GM21381 (cell line): ENCODE results near the gene MYO5C.
"Not testable (repeated sequence)": the region's sequence is repeated elsewhere in the genome, so short reads cannot be mapped to it uniquely, and the experiment has no call there.

ENCODE experiments used
- ATAC-seq: cut with Tn5 transposase; IDR thresholded peaks from one replicate; pipeline ENCODE4 v1.9.1; 2021; ENCODE audit warnings: mild to moderate bottlenecking, moderate library complexity; ENCODE audit not compliant: unreplicated experiment

The MYO5C gene

DNA sequence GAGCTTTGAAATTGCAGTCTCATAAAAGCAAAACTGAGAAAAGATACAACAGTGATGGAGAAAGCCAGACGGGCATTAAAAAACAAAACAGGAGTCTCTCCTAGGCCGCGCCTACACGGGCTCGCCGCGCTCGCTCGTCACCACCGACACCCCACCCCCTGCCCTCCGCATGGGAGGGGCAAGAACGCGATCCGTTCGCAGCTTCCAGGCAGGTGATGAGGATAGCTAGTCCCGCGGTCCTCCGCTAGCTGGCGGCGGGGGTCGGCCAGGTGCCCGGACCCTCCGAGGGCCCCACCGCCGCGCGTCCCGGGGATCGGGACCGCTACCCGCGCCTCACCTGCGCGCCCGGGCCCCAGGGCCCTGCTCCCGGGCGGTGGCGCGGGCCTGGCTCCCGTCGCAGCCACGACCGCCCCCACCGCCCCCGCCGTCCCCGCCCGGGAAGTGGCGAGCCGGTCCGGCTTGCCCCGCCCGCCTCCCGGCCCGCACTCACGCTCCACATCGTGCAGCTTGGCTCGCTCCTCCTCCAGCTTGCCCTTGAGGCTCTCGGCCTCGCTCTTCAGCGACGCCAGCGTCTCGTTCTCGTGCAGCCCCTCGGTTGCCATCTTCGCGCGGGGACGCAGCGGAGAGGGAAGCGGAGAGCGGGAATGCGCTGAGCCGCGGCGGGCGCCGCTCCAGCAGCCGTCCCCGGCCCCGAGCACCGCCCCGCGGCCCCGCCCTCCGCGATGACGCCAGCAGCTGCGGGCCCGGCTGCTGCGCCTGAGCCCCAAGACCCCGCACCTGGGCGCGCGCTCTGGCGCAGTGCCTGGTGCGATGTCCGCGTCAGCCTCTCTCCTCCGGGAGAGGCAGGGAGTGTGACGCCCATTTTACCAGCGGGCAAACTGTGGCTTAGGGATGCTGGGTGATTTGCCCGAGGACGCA lies 116.1 kb downstream of the MYO5C start:
- peak; percentile 85 for ATAC-seq

- ATAC-seq = no peak
Observed at GRCh38 chr15:52178765-52179164, 116.8 kb downstream of the MYO5C start.

DNA sequence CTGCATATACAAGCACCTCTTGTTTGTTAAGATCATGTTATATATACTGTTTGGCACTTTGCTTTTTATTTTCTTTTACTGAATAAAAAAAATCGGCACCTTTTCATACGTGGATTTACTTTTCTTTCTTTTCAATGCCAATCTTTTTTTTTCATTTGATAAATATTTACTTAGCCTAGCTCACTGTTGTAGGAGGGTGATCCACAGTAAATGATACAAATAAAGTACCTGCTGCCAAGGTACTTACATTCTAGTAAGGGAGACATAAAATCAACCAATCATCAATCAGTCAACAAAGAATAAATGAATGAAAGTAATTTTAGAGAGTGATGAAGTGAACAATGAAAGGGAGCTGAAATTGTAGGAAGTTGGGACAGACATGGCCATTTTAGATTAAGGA lies 122.7 kb downstream of the MYO5C start:
- no peak for ATAC-seq

- ATAC-seq = no peak
Observed at GRCh38 chr15:52171807-52172206, 123.8 kb downstream of the MYO5C start.

DNA sequence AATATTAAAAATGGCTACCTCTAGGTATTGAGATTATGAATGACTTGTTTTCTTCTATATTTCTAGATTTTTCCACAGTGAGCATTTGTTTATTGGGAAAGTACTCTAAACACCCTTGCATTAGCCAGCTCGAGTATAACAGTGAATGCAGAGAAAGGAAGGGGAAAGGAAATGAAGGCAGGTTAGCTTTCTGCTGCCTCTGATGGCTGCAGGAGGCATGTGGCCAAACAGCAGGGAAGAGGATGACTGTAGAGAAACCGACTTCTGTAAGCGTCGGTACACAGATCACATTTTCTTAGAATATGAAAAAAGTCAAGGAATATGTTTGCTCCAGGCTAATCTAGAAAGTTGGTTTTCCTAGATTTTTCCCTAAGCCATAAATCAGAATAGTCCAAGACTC lies 124.2 kb downstream of the MYO5C start:
- ATAC-seq = no peak

DNA sequence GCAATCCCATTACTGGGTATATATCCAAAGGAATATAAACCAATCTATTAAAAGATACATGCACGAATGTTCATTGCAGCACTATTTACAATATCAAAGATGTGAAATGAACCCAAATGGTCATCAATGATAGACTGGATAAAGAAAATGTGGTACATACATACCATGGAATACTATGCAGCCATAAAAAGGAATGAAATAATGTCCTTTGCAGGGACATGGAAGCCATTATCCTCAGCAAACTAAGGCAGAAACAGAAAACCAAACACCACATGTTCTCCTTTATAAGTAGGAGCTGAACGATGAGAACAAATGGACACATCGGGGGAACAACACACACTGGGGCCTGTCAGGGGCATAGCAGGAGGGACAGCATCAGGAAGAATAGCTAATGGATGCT lies 125.4 kb downstream of the MYO5C start:
- ATAC-seq = not testable (repeated sequence)

GRCh38 chr15:52165494-52166131 lies 130.0 kb downstream of the MYO5C start:
- ATAC-seq = not testable (repeated sequence)

DNA sequence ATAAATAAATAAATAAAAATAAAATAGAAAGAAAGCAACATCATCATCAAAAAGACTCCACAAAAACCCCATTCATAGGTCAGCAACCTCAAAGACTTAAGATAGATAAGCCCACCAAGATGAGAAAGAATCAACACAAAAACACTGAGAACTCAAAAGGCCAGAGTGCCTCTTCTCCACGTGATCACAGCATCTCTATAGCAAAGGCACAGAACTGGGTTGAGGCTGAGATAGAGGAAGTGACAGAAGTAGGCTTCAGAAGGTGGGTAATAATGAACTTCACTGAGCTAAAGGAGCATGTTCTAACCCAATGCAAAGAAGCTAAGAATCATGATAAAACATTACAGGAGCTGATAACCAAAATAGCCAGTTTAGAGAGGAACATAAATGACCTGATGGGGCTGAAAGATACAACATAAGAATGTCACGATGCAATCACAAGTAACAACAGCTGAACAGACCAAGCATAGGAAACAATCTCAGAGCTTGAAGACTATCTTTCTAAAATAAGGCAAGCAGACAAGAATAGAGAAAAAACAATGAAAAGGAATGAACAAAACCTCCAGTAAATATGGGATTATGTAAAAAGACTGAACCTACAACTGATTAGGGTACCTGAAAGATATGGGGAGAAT lies 130.9 kb downstream of the MYO5C start:
- no peak for ATAC-seq

GRCh38 chr15:52163321-52164190 lies 132.0 kb downstream of the MYO5C start:
- no peak for ATAC-seq

- no peak for ATAC-seq
Observed at GRCh38 chr15:52162876-52163275, 132.7 kb downstream of the MYO5C start.

DNA sequence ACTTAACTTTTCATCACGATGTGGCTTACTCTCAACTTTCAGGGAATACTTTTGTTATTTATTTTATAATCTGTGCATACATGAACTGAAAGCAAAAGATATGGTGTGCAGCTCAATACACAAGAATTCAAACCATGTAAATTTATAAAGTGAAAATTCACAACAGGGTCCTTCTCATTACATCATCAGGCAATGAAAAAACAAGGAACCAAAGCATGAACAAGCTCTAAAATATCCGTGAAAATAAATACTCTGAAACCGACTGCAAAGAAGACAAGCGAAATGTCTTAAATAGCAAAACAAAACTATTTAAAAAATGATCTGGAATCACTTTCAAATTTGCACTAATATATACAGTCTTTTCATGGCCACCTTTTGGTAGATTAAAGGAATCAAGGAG lies 133.3 kb downstream of the MYO5C start:
- no peak for ATAC-seq

- no peak for ATAC-seq
Observed at GRCh38 chr15:52161406-52161966, 134.1 kb downstream of the MYO5C start.

GRCh38 chr15:52159645-52160044 lies 136.0 kb downstream of the MYO5C start:
- ATAC-seq = no peak

DNA sequence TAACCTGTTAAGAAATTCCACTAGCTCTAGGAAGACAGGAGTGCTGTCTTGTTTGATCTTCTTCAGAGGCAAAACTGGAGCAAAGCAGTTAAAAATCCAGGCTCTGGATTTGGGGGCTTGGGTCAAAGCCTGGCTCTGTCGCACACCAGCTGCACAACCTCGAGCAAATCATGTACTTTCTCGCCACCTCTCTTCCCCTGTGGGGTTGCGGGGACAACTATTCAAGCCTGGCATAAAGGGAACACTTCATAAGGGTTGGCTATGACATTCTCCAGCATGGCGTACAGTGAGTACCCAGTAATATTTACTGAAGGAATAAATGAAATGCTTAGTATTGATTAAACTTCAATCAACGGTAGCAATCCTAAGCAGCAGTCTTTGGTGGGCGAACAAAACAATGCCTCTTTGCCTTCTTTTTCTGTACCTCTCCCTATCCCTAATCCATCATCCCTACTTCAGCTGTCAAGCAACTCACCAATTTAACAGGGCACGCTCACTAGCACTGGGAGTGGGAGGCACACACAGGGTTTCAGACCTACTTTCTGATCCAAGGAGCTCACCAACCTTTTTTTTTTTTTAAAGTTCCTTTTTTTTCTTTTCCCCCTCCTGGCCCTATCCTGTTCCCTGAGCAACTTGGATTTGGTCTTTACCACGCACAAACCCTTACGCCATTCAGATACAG lies 137.4 kb downstream of the MYO5C start:
- no peak for ATAC-seq

DNA sequence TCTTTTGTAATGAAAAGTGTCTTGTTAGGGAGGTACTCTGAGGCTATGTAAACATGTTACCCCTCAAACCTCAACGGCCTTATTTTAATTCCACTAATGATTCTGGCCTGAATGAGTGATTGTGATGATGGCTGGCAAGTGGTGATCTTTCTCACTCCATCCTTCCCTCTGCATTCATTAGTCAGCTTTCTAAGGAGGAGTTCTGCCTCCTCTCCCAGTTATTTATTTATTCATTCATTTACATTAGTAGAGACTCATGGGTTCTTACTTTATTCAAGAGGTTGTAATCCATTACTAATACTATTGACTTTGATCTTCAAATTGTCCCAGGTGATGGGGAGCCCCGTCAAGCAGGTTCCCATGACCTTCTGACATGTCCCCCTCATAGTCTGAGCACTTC lies 139.7 kb downstream of the MYO5C start:
- ATAC-seq = no peak

DNA sequence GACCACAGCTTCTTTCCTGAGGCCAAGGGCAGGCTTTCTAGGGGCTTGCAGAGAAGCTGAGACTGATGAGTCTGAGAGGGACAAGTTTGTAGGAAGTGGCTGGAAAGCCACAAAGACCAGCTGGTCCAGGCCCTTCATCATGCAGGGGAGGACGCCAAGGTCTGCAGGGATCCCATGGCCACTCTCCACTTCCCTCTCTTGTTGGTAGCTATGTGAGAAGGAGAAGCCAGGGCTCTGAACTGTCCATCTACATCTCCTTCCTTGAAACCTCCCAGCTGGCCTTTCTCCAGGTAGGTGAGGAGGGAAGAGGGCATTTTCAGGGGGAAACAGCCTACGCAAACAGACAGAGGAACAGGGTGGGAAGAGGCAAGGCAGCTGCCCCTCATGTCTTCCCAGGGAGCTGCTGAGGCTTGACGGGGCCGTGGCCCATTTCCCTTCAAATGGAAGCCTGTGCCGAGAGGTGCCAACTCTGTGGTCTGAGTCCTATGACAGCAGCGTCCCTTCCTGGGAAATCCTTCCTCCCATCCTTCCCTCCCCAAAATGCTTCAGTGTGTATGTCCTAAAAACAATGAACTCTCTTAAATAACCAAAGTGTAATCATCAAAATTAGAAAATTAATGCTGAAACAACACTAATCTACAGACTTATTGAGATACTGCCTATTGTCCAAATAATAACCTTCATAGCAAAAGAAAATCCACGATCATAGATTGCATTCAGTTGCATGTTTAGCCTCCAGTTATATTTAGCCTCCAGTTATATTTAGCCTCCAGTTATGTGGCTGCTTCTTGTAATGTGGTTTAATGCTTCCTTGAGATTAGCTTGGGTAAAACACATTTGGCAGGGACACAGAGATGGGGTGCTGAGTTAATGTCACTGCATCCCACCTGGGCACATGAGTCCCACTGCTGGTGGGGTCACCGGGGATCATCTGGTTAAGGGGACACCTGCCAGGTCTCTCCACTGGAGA lies 140.4 kb downstream of the MYO5C start:
- ATAC-seq = no peak

- ATAC-seq = no peak
Observed at GRCh38 chr15:52153900-52154895, 141.4 kb downstream of the MYO5C start.

- no peak for ATAC-seq
Observed at GRCh38 chr15:52151353-52151752, 144.3 kb downstream of the MYO5C start.
